Uterine smooth muscle cell (primary cell): ENCODE results near the gene SCGB2B2. TPM values are rescaled to one million over a fixed set of nuclear protein-coding genes. Genes with fewer than 3 reads are reported as not detected.

Source experiments
- total RNA-seq: library from RNA; depleted of rRNA; stranded (reverse); fragments of >200 nt; gene quantifications from 2 replicates; pipeline ENCODE4 v1.2.3, GENCODE V29; 2014

Gene SCGB2B2
- under 0.01 TPM in 1 of 2 replicates, not detected in the other for total RNA-seq

DNA sequence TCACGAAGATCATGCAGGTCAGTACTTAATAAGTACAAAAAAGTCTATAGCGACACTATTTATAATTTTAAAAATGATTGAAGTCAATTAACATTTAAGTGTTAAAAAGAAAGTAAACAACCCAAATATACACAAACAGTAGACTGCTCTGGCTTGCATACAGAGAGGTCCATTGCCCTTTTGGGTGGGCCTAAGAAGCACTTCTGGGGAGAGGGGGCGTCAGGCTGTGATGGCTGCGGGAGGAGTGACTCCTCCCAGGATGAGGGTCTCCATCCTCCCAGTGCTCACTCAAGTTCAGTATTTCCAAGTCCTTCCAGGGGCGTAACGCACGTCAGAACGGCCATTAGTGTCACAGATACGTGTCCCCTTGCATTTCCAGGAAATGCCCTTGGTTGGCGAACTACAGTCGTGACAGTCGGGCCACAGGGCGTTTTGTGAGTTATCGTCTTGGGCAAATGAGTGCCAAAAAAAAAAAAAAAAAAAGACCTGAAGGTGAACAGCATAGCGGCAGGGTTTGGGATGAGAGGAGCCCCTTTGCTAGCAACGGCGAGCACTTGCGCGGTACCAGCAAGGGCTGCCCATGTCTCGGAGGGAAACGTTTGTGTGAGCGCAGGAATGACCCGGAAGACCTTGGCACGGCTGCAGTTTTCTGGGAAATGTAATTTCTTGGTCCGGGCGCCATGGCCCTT, at the start of gene SCGB2B2:
Gene SCGB2B2 (minus strand): TSS at position 463 of the 689 bp plus-strand sequence. CDS start 82,596 bp downstream, outside the sequence.

DNA sequence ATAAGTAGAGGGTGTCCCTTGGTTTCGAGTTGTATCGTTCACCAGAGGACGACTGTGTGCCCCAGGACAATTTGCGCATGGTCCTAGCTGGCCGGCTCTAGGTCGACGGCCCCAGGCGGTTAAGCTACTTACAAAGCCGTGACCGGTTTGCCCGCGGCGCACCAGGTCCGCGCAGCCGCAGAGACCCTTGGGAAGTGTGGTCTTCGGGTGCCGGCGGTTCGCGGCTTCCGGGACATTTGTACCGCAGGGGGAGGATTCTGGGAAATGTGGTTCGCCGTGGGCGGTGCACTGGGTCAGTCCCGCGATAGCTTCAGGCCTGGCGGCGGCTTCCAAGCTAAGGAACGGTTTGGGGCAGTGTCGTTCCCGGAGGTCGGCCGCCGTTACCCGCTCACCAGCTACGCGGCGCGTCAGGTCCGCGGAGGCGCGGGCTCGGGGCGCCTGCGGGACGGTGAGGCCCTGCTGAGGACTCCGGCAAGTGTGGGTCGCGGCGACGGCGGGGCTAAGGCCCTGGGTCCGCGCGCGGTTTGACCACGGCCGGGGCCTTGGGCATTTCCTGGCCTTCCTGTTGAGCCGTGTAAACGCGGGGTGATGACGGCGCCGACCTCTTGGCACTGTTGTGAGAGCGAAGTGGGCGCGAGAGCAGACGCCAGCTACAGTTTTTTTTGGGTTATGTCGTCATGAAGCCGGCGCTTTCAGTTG, 576 bp upstream of the SCGB2B2 start, which contains the start of gene ZNF302:
Gene ZNF302 (plus strand): TSS at position 293 of the 699 bp plus-strand sequence. CDS start 1,127 bp downstream, outside the sequence.

Other genes with a start within 250 kb of the SCGB2B2 start
- gene UBA2, start 248.8 kb downstream of the SCGB2B2 start, total RNA-seq: 137 and 192 TPM in 2 replicates
- gene WTIP, start 195.4 kb downstream of the SCGB2B2 start, total RNA-seq: 33.5 and 59.2 TPM in 2 replicates
- gene ZNF302, start 519 bp upstream of the SCGB2B2 start, total RNA-seq: 10.3 and 15.0 TPM in 2 replicates
- gene ZNF181, start 57.1 kb upstream of the SCGB2B2 start, total RNA-seq: 16.0 and 18.2 TPM in 2 replicates
- 5.6 and 7.1 TPM in 2 replicates for gene ZNF599, start 96.1 kb upstream of the SCGB2B2 start, total RNA-seq
- gene ZNF30, start 249.7 kb upstream of the SCGB2B2 start, total RNA-seq: 2.2 and 2.4 TPM in 2 replicates